Sigmoid colon (tissue), 7 donors: Measurements from ENCODE around the gene SLIT3. TPM values are rescaled to one million over a fixed set of nuclear protein-coding genes. Genes with fewer than 3 reads are reported as not detected.

Experiments used
- DNase-seq: peaks from one replicate; pipeline ENCODE4 v3.0.0-alpha.2; 2019
- H3K27ac ChIP-seq, 4 donors: fragments of 200-600 bp; sonication (generic); one replicate each; pipeline ENCODE4 v1.5.1; 2016 to 2019; ENCODE audit warnings: mild to moderate bottlenecking in 1 of 4
- H3K27me3 ChIP-seq, 3 donors: fragments of 200-600 bp; sonication (generic); one replicate each; pipeline ENCODE4 v1.5.1; 2019; ENCODE audit warnings: mild to moderate bottlenecking in 1 of 3
- H3K36me3 ChIP-seq, 4 donors: fragments of 200-600 bp; sonication (generic); one replicate each; pipeline ENCODE4 v1.5.1; 2016 to 2019
- H3K4me1 ChIP-seq, 4 donors: fragments of 200-600 bp; sonication (generic); one replicate each; pipeline ENCODE4 v1.5.1; 2017 to 2019
- H3K4me3 ChIP-seq, 4 donors: fragments of 200-600 bp; sonication (generic); one replicate each; pipeline ENCODE4 v1.5.1; 2017 to 2019; ENCODE audit warnings: mild to moderate bottlenecking in 2 of 4, moderate library complexity in 1 of 4
- H3K9me3 ChIP-seq, 4 donors: fragments of 200-600 bp in 3 of 4; sonication (generic) in 3 of 4; one replicate each; pipeline versions ENCODE4 v1.5.1 to v1.6.1; 2013 to 2019
- EP300 ChIP-seq, 4 donors: sonication (generic); formaldehyde crosslinking; IDR thresholded peaks; one replicate each; pipeline ENCODE4 v1.6.1; 2017; ENCODE audit warnings: antibody characterized with exemption in 4 of 4
- POLR2A ChIP-seq, 2 donors: fragments of 450-650 bp; IDR thresholded peaks; one replicate each; pipeline ENCODE4 v1.6.1; 2016; ENCODE audit warnings: antibody characterized with exemption in 2 of 2, mild to moderate bottlenecking in 2 of 2, moderate library complexity in 2 of 2
- POLR2AphosphoS5 ChIP-seq, 4 donors: sonication (generic); formaldehyde crosslinking; IDR thresholded peaks; one replicate each; pipeline ENCODE4 v1.6.1; 2017; ENCODE audit warnings: antibody characterized with exemption in 4 of 4
- WGBS, 2 donors: extraction: QIAGEN DNeasy Blood & Tissue Kit; methylation state at CpG; one replicate each; pipeline ENCODE4 v1.1.7; 2013; 5-methylcytosine and 5-hydroxymethylcytosine counted together
- intact Hi-C: fragments of 100-400 bp; cut with DNase I; formaldehyde crosslinking; loops from one replicate; pipeline ENCODE4 v1.15.1; 2023
- polyA plus RNA-seq, 3 donors: library from polyadenylated mRNA; stranded (reverse); fragments of 200-250 nt; gene quantifications; one replicate each; pipeline ENCODE4 v1.2.3, GENCODE V29; 2013
- total RNA-seq, 4 donors: library from RNA; depleted of rRNA; stranded (reverse); fragments of >200 nt; gene quantifications; one replicate each; pipeline ENCODE4 v1.1.0, GENCODE V29; 2016
- TF ChIP-seq, protein P1 (sequence below), 4 experiments: fragments of 450-650 bp in 3 of 4; fragments of 200-600 bp in 1 of 4; IDR thresholded peaks; one replicate each; pipeline ENCODE4 v1.5.1; 2016 to 2019; ENCODE audit warnings: antibody characterized with exemption in 4 of 4, mild to moderate bottlenecking in 3 of 4, moderate library complexity in 2 of 4
- donor health status: healthy with polysubstance abuse.
- donor health status: Bipolar disorder and iron deficiency.
- donor health status: healthy.

The SLIT3 gene
- total and polyA plus RNA-seq, 7 donors = 0.23 to 46.3 (median 30.0) TPM

DNA sequence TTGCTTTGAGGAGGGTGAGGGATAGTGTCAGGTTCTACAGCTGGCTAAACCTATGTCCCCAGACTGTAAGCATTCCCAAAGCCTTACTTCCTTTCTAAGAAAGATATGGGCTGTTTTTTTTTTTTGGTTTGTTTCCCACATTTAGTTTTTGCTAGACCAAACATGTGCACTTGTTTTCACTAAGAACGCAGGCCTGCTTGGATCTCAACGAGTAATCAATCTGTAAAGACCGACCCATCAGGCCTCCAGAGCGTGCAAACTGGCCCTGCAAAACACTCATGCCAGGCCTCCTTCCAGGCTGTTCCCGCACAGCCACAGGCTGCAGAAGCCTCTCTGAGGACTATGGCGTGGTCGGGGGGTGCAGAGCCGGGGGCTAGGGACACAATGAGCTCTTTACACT is 416.9 kb downstream of the SLIT3 start:
- Histone ChIP-seq H3K9me3 (no peaks in the 10 kb centered on the region), H3K4me1 (no peaks in the 10 kb centered on the region), H3K4me3 (no peak overlapping the region), H3K27me3 (no peaks in the 10 kb centered on the region), H3K36me3 (no peaks in the 10 kb centered on the region), H3K27ac (no peak overlapping the region)
- DNase-seq = no peak
- TF ChIP-seq POLR2A (IDR thresholded peaks at IDR 0.05) = no peak
- TF ChIP-seq EP300 (IDR thresholded peaks at IDR 0.05) = no peak
- no peak for TF ChIP-seq POLR2AphosphoS5 (IDR thresholded peaks at IDR 0.05)
- TF ChIP-seq, protein P1, sequence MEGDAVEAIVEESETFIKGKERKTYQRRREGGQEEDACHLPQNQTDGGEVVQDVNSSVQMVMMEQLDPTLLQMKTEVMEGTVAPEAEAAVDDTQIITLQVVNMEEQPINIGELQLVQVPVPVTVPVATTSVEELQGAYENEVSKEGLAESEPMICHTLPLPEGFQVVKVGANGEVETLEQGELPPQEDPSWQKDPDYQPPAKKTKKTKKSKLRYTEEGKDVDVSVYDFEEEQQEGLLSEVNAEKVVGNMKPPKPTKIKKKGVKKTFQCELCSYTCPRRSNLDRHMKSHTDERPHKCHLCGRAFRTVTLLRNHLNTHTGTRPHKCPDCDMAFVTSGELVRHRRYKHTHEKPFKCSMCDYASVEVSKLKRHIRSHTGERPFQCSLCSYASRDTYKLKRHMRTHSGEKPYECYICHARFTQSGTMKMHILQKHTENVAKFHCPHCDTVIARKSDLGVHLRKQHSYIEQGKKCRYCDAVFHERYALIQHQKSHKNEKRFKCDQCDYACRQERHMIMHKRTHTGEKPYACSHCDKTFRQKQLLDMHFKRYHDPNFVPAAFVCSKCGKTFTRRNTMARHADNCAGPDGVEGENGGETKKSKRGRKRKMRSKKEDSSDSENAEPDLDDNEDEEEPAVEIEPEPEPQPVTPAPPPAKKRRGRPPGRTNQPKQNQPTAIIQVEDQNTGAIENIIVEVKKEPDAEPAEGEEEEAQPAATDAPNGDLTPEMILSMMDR (IDR thresholded peaks at IDR 0.05) = no peak
- 77 to 85% methylated on average over 8 of the region's 8 CpGs for WGBS, 2 donors
- intact Hi-C loops = no loop called here

DNA sequence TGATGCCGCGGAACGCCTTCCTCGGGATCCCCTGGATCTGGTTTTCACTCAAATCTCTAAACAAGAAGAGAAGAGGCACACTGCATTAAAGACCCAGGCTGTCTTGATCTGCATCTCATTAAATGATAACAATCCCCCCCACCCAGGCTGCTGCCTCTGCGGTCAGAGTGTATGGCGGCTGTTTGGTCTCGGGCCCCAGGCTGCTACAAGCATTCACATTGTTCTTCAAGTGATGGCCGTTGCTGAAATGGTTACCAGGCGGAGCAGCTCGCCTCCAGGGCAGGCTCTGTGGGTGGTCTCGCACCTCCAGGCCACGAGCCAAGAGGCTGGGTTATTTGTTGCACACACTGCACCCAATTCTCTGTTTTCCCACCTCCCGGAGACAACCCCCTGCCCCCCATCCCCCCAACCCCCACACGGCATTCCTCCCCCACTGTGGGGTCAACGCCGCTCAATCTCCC is 417.6 kb downstream of the SLIT3 start:
- no peak for TF ChIP-seq POLR2A (IDR thresholded peaks at IDR 0.05)
- no peaks in the 10 kb centered on the region for H3K4me1 ChIP-seq
- DNase-seq = no peak
- 79 to 84% methylated on average over 16 of the region's 16 CpGs for WGBS, 2 donors
- no peak overlapping the region for H3K27ac ChIP-seq
- no peaks in the 10 kb centered on the region for H3K36me3 ChIP-seq
- intact Hi-C loops = no loop called here
- H3K9me3 ChIP-seq = no peaks in the 10 kb centered on the region
- H3K27me3 ChIP-seq = no peaks in the 10 kb centered on the region
- H3K4me3 ChIP-seq = no peak overlapping the region

DNA sequence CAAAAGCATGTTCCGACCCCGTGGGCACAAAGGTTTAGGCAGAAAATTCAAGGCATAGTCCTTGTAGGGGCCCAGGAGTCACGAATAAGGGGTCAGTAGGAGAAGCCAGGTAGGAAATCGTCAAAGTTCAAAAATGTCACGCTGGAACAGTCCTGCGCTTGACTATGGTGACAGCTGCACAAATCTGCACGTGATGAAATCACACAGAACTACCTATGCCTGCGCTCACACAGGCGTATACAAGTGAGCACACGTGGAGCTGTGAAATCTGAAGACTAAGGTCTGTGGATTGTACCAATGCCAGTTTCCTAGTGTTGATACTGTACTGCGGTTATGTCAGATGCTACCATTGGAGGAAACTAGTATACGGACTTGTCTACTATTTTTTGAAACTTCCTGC is 418.7 kb downstream of the SLIT3 start:
- no peak overlapping the region for H3K27ac ChIP-seq
- no peak for DNase-seq
- no peaks in the 10 kb centered on the region for H3K9me3 ChIP-seq
- intact Hi-C loops = no loop called here
- H3K4me1 ChIP-seq = no peaks in the 10 kb centered on the region
- H3K36me3 ChIP-seq = no peaks in the 10 kb centered on the region
- 78 to 89% methylated on average over 12 of the region's 12 CpGs for WGBS, 2 donors
- H3K4me3 ChIP-seq = no peak overlapping the region
- TF ChIP-seq POLR2AphosphoS5 (IDR thresholded peaks at IDR 0.05) = no peak
- TF ChIP-seq EP300 (IDR thresholded peaks at IDR 0.05) = no peak
- no peak for TF ChIP-seq POLR2A (IDR thresholded peaks at IDR 0.05)
- TF ChIP-seq, protein P1 (IDR thresholded peaks at IDR 0.05) = no peak
- no peaks in the 10 kb centered on the region for H3K27me3 ChIP-seq

DNA sequence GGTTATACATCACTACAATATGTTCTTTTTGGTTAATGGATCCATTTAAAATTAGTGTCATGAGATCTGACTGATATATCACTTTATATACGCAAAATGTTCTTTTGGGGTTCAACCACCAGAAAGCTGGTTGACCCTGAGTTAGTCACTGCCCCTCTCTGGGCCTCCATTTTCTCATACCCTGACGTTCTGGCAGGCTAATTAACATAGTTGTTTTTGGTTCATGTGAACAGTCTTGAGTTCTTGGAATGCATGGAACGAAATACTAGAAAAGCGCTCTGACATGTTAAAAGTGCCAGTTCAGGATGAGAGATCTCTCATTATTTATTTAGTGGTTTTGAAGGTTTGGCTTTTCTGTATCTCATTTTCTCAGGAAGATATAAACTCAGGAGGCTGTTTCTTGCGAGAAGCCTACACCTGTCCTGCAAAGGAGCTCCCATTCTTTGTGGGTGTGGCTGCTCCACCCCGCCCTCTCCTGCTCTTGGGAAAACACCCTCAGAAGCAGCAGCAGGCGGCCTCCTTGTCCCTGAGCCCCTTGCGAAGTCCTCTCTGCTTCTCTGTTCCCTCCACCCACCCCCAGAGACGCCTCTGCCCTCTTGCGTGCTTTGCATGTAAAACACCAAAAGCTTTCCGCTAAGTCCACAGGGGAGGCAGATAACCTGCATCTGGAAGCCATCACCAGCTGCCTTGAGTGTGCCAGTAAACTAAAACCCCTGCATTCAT is 419.4 kb downstream of the SLIT3 start:
- Histone ChIP-seq H3K27ac (no peak overlapping the region), H3K36me3 (no peaks in the 10 kb centered on the region), H3K9me3 (no peaks in the 10 kb centered on the region), H3K27me3 (no peaks in the 10 kb centered on the region), H3K4me3 (no peak overlapping the region), H3K4me1 (no peaks in the 10 kb centered on the region)
- intact Hi-C loops = no loop called here
- TF ChIP-seq POLR2A (IDR thresholded peaks at IDR 0.05) = no peak
- TF ChIP-seq EP300 (IDR thresholded peaks at IDR 0.05) = no peak
- TF ChIP-seq, protein P1 (IDR thresholded peaks at IDR 0.05) = no peak
- TF ChIP-seq POLR2AphosphoS5 (IDR thresholded peaks at IDR 0.05) = no peak
- DNase-seq = no peak
- WGBS, 2 donors = 40 to 66% methylated on average over 11 of the region's 11 CpGs

DNA sequence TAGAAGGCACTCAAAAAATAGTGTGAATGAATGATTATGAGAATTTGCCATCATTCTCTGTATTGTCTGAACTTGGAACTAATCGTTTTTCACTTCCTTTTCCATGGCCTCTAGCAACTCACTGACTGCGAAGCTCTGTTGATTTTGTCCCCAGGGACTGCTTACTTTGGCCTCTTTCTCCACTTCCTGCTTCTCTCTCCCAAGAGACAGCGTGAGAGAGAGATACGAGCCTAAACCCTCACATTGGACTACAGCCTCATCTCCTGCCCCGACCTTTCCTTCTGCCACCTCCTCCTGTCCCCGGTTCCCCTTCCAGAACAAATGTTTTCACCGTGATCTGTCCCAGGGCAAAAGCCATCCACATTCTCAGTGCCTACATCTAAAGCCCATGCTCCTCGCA is 421.0 kb downstream of the SLIT3 start:
- Histone ChIP-seq H3K36me3 (no peaks in the 10 kb centered on the region), H3K27ac (no peak overlapping the region), H3K4me1 (no peaks in the 10 kb centered on the region), H3K4me3 (no peak overlapping the region), H3K9me3 (no peaks in the 10 kb centered on the region), H3K27me3 (no peaks in the 10 kb centered on the region)
- intact Hi-C loops = no loop called here
- WGBS, 2 donors = 36 to 47% methylated on average over 8 of the region's 8 CpGs
- no peak for DNase-seq
- TF ChIP-seq EP300 (IDR thresholded peaks at IDR 0.05) (no peak), POLR2AphosphoS5 (IDR thresholded peaks at IDR 0.05) (no peak), POLR2A (IDR thresholded peaks at IDR 0.05) (no peak)
- TF ChIP-seq, protein P1 (IDR thresholded peaks at IDR 0.05) = no peak
